CD14-positive monocyte (primary cell): ENCODE data around the gene TMEM132E. TPM values are rescaled to one million over a fixed set of nuclear protein-coding genes. Genes with fewer than 3 reads are reported as not detected.

Experiments used
- DNase-seq, 3 donors: peaks; one replicate each; pipeline ENCODE4 v3.0.0-alpha.2; 2011 to 2022
- H2AFZ ChIP-seq: 2 replicates; pipeline ENCODE4 v1.6.0; 2012; ENCODE audit warnings: mild to moderate bottlenecking, low read depth, low read length, inconsistent platforms; ENCODE audit not compliant: insufficient read depth, poor library complexity, severe bottlenecking
- H3K27ac ChIP-seq, 2 donors: 1 replicate in 1 of 2; 2 replicates in 1 of 2; pipeline ENCODE4 v1.5.1; 2012 to 2013; ENCODE audit warnings: low read length in 2 of 2, control low read depth in 1 of 2, inconsistent platforms in 1 of 2, low read depth in 1 of 2, mild to moderate bottlenecking in 1 of 2
- H3K27me3 ChIP-seq, 2 donors: one replicate each; pipeline versions ENCODE4 v1.6.0 to v1.6.1; 2011 to 2013; ENCODE audit warnings: low read length in 2 of 2; ENCODE audit not compliant: control insufficient read depth in 2 of 2, insufficient read depth in 2 of 2
- H3K36me3 ChIP-seq, 2 donors: replicated peaks in 1 of 2; 1 replicate in 1 of 2; 2 replicates in 1 of 2; pipeline versions ENCODE4 v1.5.1 to v1.6.1; 2012 to 2013; ENCODE audit warnings: low read length in 2 of 2, control low read depth in 1 of 2, inconsistent platforms in 1 of 2, mild to moderate bottlenecking in 1 of 2; ENCODE audit not compliant: insufficient read depth in 2 of 2, control insufficient read depth in 1 of 2
- H3K4me1 ChIP-seq, 2 donors: 1 replicate in 1 of 2; 2 replicates in 1 of 2; pipeline versions ENCODE4 v1.5.1 to v1.6.1; 2012 to 2013; ENCODE audit warnings: low read length in 2 of 2, control low read depth in 1 of 2, inconsistent platforms in 1 of 2, mild to moderate bottlenecking in 1 of 2, moderate library complexity in 1 of 2; ENCODE audit not compliant: insufficient read depth in 2 of 2, control insufficient read depth in 1 of 2
- H3K4me2 ChIP-seq: replicated peaks from 2 replicates; pipeline ENCODE3; 2012; ENCODE audit warnings: low read length, moderate library complexity, mild to moderate bottlenecking; ENCODE audit not compliant: poor library complexity, severe bottlenecking; ENCODE audit errors: extremely low read depth
- H3K4me3 ChIP-seq, 3 experiments: fragments of 200-600 bp in 1 of 3; sonication (generic) in 1 of 3; replicated peaks in 1 of 3; 1 replicate in 2 of 3; 2 replicates in 1 of 3; pipeline ENCODE4 v1.5.1; 2011 to 2013; ENCODE audit warnings: low read length in 3 of 3, mild to moderate bottlenecking in 3 of 3, control low read depth in 2 of 3, low read depth in 2 of 3, inconsistent platforms in 1 of 3, moderate library complexity in 1 of 3
- H3K79me2 ChIP-seq: 2 replicates; pipeline ENCODE4 v1.6.0; 2012; ENCODE audit warnings: mild to moderate bottlenecking, control low read depth, inconsistent platforms, low read length, moderate library complexity; ENCODE audit not compliant: insufficient read depth
- H3K9ac ChIP-seq: 2 replicates; pipeline ENCODE4 v1.6.0; 2017; ENCODE audit warnings: low read length, mild to moderate bottlenecking; ENCODE audit not compliant: insufficient read depth, poor library complexity, severe bottlenecking
- H3K9me3 ChIP-seq, 2 donors: replicated peaks in 1 of 2; 1 replicate in 1 of 2; 2 replicates in 1 of 2; pipeline versions ENCODE4 v1.5.1 to v1.6.1; 2012 to 2013; ENCODE audit warnings: low read length in 2 of 2, control low read depth in 1 of 2; ENCODE audit not compliant: control insufficient read depth in 1 of 2, insufficient read depth in 1 of 2
- H4K20me1 ChIP-seq: 2 replicates; pipeline ENCODE4 v1.6.0; 2012; ENCODE audit warnings: mild to moderate bottlenecking, low read length, control low read depth, moderate library complexity; ENCODE audit not compliant: insufficient read depth
- H3K27ac Mint-ChIP-seq, 7 donors: one replicate each; pipeline ENCODE4 v1.8.0; 2020; ENCODE audit warnings: mild to moderate bottlenecking in 7 of 7, mixed read lengths in 7 of 7, moderate library complexity in 6 of 7, inconsistent platforms in 2 of 7
- H3K27me3 Mint-ChIP-seq, 3 donors: one replicate each; pipeline ENCODE4 v1.8.0; 2021 to 2022; ENCODE audit warnings: low read depth in 3 of 3, mild to moderate bottlenecking in 3 of 3, mixed read lengths in 3 of 3, moderate library complexity in 3 of 3, inconsistent platforms in 1 of 3
- H3K36me3 Mint-ChIP-seq, 2 donors: one replicate each; pipeline ENCODE4 v1.8.0; 2020; ENCODE audit warnings: mixed read lengths in 2 of 2, inconsistent platforms in 1 of 2, mild to moderate bottlenecking in 1 of 2
- H3K4me1 Mint-ChIP-seq: one replicate; pipeline ENCODE4 v1.8.0; 2020; ENCODE audit warnings: mild to moderate bottlenecking, mixed read lengths
- H3K4me3 Mint-ChIP-seq, 2 donors: one replicate each; pipeline ENCODE4 v1.8.0; 2020; ENCODE audit warnings: mild to moderate bottlenecking in 2 of 2, mixed read lengths in 2 of 2, moderate library complexity in 1 of 2
- H3K9me3 Mint-ChIP-seq, 7 donors: one replicate each; pipeline ENCODE4 v1.8.0; 2020 to 2022; ENCODE audit warnings: mixed read lengths in 7 of 7, mild to moderate bottlenecking in 6 of 7, moderate library complexity in 6 of 7, inconsistent platforms in 2 of 7
- WGBS: methylation state at CpG from one replicate; pipeline ENCODE4 v1.1.5; 2013; ENCODE audit warnings: missing lambda C conversion rate; ENCODE audit not compliant: insufficient coverage; 5-methylcytosine and 5-hydroxymethylcytosine counted together
- intact Hi-C, 2 donors: fragments of 100-400 bp; cut with micrococcal nuclease; formaldehyde crosslinking; loops; one replicate each; pipeline versions ENCODE4 v1.15.0 to v1.15.1; 2023
- polyA plus RNA-seq, 3 donors: library from polyadenylated mRNA; depleted of rRNA in 1 of 3; unstranded in 2 of 3; stranded (reverse) in 1 of 3; fragments of 300-500 nt in 2 of 3; fragments of >200 nt in 1 of 3; fragmentation: Illumina TruSeq in 2 of 3; gene quantifications; 1 replicate in 2 of 3; 2 replicates in 1 of 3; pipeline ENCODE4 v1.2.3, GENCODE V29; 2012 to 2021
- TF ChIP-seq, protein P1 (sequence below): fragments of 200-600 bp; IDR thresholded peaks from one replicate; pipeline ENCODE4 v1.8.0; 2022; ENCODE audit warnings: antibody characterized with exemption, mild to moderate bottlenecking

The TMEM132E gene
- polyA plus RNA-seq, 3 donors: not detected

DNA sequence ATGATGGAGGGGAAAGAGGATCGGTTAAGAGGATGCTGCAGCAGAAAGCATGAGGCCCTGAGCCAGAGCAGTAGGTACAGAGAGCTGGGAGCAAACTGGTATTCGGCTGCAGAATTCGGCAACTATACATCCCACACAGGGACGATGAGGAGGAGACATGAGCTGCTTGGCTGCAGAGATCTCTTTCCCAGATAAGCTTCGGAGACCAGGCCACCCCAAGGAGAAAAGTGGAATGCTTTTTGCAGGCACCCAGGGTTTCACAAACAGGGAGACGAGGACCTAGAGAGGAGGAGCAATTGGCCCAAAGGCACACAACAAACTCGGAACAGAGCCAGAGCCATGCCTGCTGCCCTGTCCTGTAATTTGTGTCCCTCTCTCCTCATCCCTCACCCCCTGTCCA lies 62.0 kb downstream of the TMEM132E start:
- Mint-ChIP-seq H3K4me3 (no peak overlapping the region), H3K36me3 (no peaks in the 10 kb centered on the region), H3K4me1 (peaks cover 6% of the 10 kb centered on the region), H3K9me3 (peaks cover 0 to 2% (median 0%) of the 10 kb centered on the region in 7 donors), H3K27ac (no peak overlapping the region), H3K27me3 (peaks cover 37 to 50% (median 44%) of the 10 kb centered on the region in 3 donors)
- no peak for DNase-seq
- Histone ChIP-seq H3K79me2 (no peaks in the 10 kb centered on the region), H3K36me3 (no peaks in the 10 kb centered on the region), H3K27ac (no peak overlapping the region), H3K9me3 (peaks cover 0 to 7% of the 10 kb centered on the region in 2 donors), H4K20me1 (no peaks in the 10 kb centered on the region), H3K27me3 (peaks cover 9 to 31% of the 10 kb centered on the region in 2 donors), H2AFZ (no peak overlapping the region), H3K9ac (no peak overlapping the region), H3K4me3 (no peak overlapping the region), H3K4me2 (no peak overlapping the region), H3K4me1 (peaks cover 3 to 10% of the 10 kb centered on the region in 2 donors)
- intact Hi-C loops: no loop called here
- WGBS: 90% methylated on average over 3 of the region's 7 CpGs
- TF ChIP-seq, protein P1, sequence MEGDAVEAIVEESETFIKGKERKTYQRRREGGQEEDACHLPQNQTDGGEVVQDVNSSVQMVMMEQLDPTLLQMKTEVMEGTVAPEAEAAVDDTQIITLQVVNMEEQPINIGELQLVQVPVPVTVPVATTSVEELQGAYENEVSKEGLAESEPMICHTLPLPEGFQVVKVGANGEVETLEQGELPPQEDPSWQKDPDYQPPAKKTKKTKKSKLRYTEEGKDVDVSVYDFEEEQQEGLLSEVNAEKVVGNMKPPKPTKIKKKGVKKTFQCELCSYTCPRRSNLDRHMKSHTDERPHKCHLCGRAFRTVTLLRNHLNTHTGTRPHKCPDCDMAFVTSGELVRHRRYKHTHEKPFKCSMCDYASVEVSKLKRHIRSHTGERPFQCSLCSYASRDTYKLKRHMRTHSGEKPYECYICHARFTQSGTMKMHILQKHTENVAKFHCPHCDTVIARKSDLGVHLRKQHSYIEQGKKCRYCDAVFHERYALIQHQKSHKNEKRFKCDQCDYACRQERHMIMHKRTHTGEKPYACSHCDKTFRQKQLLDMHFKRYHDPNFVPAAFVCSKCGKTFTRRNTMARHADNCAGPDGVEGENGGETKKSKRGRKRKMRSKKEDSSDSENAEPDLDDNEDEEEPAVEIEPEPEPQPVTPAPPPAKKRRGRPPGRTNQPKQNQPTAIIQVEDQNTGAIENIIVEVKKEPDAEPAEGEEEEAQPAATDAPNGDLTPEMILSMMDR: no peak

DNA sequence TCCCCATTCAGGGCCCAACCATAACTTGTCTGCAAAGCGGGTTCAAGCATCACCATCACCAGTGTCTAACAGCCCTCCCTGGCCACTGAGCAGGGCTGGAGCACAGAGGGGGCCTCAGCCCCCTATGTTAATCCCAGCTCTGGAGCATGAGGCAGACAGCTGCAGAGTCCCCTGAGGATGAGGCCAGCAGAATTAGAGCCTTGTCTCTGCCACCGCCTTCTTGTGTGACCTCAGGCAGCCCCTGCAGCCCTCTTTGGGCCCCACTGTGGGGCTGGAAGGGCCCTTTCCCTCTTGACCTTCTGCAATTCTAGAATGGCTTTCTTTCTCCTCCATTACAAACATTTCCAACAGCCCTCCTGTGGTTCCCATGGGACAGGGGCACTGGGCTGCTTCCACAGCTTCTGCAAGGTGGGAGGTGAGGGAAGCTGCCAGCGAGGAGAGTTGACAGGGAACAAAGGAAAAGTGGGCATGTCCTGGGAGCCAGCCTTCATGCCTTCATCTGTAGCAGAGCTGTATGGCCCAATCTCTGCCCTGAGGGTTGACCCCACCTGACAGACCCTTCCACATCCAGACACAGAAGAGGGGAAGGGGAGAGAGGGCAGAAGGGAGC lies 65.7 kb downstream of the TMEM132E start:
- WGBS: 96% methylated on average over 2 of the region's 3 CpGs

More for the DNA sequence above, 65.7 kb downstream of the TMEM132E start:
- no peaks in the 10 kb centered on the region for H3K36me3 ChIP-seq
- Mint-ChIP-seq H3K4me3 (no peak overlapping the region), H3K27ac (no peak overlapping the region), H3K27me3 (peaks cover 8 to 22% (median 13%) of the 10 kb centered on the region in 3 donors), H3K9me3 (no peaks in the 10 kb centered on the region), H3K36me3 (no peaks in the 10 kb centered on the region), H3K4me1 (no peaks in the 10 kb centered on the region)
- H3K9ac ChIP-seq: no peak overlapping the region
- no peaks in the 10 kb centered on the region for H3K9me3 ChIP-seq
- no peak for DNase-seq
- H3K4me3 ChIP-seq: no peak overlapping the region
- no peaks in the 10 kb centered on the region for H4K20me1 ChIP-seq
- H3K27me3 ChIP-seq: peaks cover 0 to 2% of the 10 kb centered on the region in 2 donors
- no peaks in the 10 kb centered on the region for H3K79me2 ChIP-seq
- intact Hi-C loops: no loop called here
- H3K4me1 ChIP-seq: no peaks in the 10 kb centered on the region
- H2AFZ ChIP-seq: no peak overlapping the region
- H3K27ac ChIP-seq: no peak overlapping the region
- TF ChIP-seq, protein P1: no peak
- no peak overlapping the region for H3K4me2 ChIP-seq
